CD8-positive, alpha-beta memory T cell (primary cell): ENCODE results near the gene ASZ1. TPM values are rescaled to one million over a fixed set of nuclear protein-coding genes. Genes with fewer than 3 reads are reported as not detected.

Source experiments
- CTCF ChIA-PET: fragments of 350-600 bp; sonication (Branson Sonifier 250); formaldehyde crosslinking; loops from one replicate; lab custom pipeline; 2021; ENCODE audit warnings: antibody characterized with exemption; lab: Charles Lee
- POLR2A ChIA-PET: fragments of 350-600 bp; sonication (Branson Sonifier 250); formaldehyde crosslinking; loops from one replicate; lab custom pipeline; 2021; ENCODE audit warnings: antibody characterized with exemption; lab: Charles Lee
- DNase-seq, 5 donors: peaks; one replicate each; pipeline versions ENCODE4 v3.0.0 to v3.0.0-alpha.2; 2020 to 2022; ENCODE audit warnings: mixed read lengths in 1 of 5
- H3K27ac ChIP-seq: one replicate; pipeline ENCODE4 v1.7.0; 2013; ENCODE audit warnings: low read depth, mild to moderate bottlenecking, low read length, moderate library complexity
- H3K27me3 ChIP-seq: 2 replicates; pipeline ENCODE4 v1.7.0; 2013; ENCODE audit warnings: low read length, mild to moderate bottlenecking; ENCODE audit not compliant: insufficient read depth, poor library complexity, severe bottlenecking
- H3K36me3 ChIP-seq: 2 replicates; pipeline ENCODE4 v1.7.0; 2013; ENCODE audit warnings: mild to moderate bottlenecking, low read length, moderate library complexity; ENCODE audit not compliant: insufficient read depth
- H3K4me1 ChIP-seq: 2 replicates; pipeline ENCODE4 v1.7.0; 2013; ENCODE audit warnings: mild to moderate bottlenecking, low read length, moderate library complexity; ENCODE audit not compliant: insufficient read depth
- H3K4me3 ChIP-seq: 2 replicates; pipeline ENCODE4 v1.7.0; 2013; ENCODE audit warnings: mild to moderate bottlenecking, low read length
- H3K9me3 ChIP-seq: 2 replicates; pipeline ENCODE4 v1.7.0; 2013; ENCODE audit warnings: mild to moderate bottlenecking, low read length
- H3K27ac Mint-ChIP-seq, 8 donors: one replicate each; pipeline ENCODE4 v1.8.0; 2020 to 2021; ENCODE audit warnings: mixed read lengths in 8 of 8, mild to moderate bottlenecking in 6 of 8, inconsistent platforms in 3 of 8, moderate library complexity in 3 of 8
- H3K27me3 Mint-ChIP-seq, 2 donors: one replicate each; pipeline ENCODE4 v1.8.0; 2020 to 2021; ENCODE audit warnings: mixed read lengths in 2 of 2, mild to moderate bottlenecking in 1 of 2, moderate library complexity in 1 of 2
- H3K36me3 Mint-ChIP-seq, 3 donors: one replicate each; pipeline ENCODE4 v1.8.0; 2020 to 2021; ENCODE audit warnings: mixed read lengths in 3 of 3, inconsistent platforms in 1 of 3, mild to moderate bottlenecking in 1 of 3
- H3K4me1 Mint-ChIP-seq, 3 donors: one replicate each; pipeline ENCODE4 v1.8.0; 2020 to 2021; ENCODE audit warnings: mixed read lengths in 3 of 3, inconsistent platforms in 1 of 3, mild to moderate bottlenecking in 1 of 3
- H3K4me3 Mint-ChIP-seq, 7 donors: one replicate each; pipeline ENCODE4 v1.8.0; 2020 to 2021; ENCODE audit warnings: mixed read lengths in 7 of 7, mild to moderate bottlenecking in 6 of 7, moderate library complexity in 4 of 7, inconsistent platforms in 2 of 7
- H3K9me3 Mint-ChIP-seq, 5 donors: one replicate each; pipeline ENCODE4 v1.8.0; 2020 to 2022; ENCODE audit warnings: mixed read lengths in 5 of 5, mild to moderate bottlenecking in 3 of 5, moderate library complexity in 2 of 5, inconsistent platforms in 1 of 5
- polyA plus RNA-seq: library from polyadenylated mRNA; unstranded; fragments of 300-500 nt; fragmentation: Illumina TruSeq; gene quantifications from one replicate; pipeline ENCODE4 v1.2.3, GENCODE V29; 2021
- total RNA-seq, 2 experiments: library from RNA; stranded (reverse); gene quantifications; one replicate each; pipeline ENCODE4 v1.2.3, GENCODE V29; 2021

The ASZ1 gene
- total and polyA plus RNA-seq, 3 experiments from 2014 or later, result not detected

DNA sequence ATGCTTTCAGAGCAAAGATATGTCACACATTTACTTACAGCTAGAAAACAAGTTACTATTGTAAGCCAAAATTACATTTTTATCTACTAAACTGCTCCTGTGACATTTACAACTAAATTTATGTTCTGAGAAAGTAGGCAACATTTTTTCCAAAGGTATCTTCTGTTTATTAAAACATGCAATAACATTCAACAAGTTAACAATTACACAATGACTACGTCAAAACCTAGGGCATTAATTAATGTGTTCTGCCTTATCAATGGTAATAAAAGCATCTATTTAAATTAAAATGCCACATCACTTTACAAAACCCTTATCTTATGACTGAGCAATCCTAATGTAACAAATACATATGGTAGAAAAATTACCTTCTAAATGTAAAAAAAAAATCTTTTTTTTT is 14.9 kb downstream of the ASZ1 start:
- ChIA-PET POLR2A (interaction anchor here (0.7 kb wide), 1 partner anchor 10 kb away, joined by 3 read pairs; no protein-coding TSS in a partner anchor), CTCF (no interaction called here)
- H3K27ac ChIP-seq, result no peak overlapping the region
- no peaks in the 10 kb centered on the region for H3K36me3 Mint-ChIP-seq
- H3K9me3 Mint-ChIP-seq, result no peaks in the 10 kb centered on the region
- no peaks in the 10 kb centered on the region for H3K4me1 ChIP-seq
- no peaks in the 10 kb centered on the region for H3K9me3 ChIP-seq
- no peak overlapping the region for H3K4me3 Mint-ChIP-seq
- H3K4me3 ChIP-seq, result no peak overlapping the region
- H3K27ac Mint-ChIP-seq, result no peak overlapping the region
- H3K27me3 ChIP-seq, result no peaks in the 10 kb centered on the region
- H3K4me1 Mint-ChIP-seq, result no peaks in the 10 kb centered on the region
- peaks cover 0 to 3% of the 10 kb centered on the region in 2 donors for H3K27me3 Mint-ChIP-seq
- no peak for DNase-seq
- H3K36me3 ChIP-seq, result no peaks in the 10 kb centered on the region

DNA sequence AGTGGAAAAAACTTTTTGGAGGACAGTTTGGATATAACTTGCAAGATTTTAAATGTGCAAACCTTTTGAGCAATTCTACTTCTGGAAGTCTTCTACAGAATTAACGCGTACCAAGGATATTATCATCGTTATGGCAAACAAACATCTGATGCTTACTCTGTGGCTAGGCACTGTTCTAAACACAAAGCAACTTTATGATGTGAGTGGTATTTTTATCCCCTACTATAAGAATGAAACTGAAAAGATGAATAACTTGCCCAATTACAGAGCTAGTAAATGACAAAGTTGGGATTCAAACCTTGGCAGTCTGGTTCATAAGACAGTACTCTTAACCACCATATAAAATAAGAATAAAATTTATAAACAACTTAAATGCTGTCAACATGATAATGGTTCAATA is 15.8 kb downstream of the ASZ1 start:
- DNase-seq, result no peak
- Mint-ChIP-seq H3K4me3 (no peak overlapping the region), H3K27me3 (peaks cover 0 to 3% of the 10 kb centered on the region in 2 donors), H3K4me1 (no peaks in the 10 kb centered on the region), H3K9me3 (no peaks in the 10 kb centered on the region), H3K36me3 (no peaks in the 10 kb centered on the region), H3K27ac (no peak overlapping the region)
- Histone ChIP-seq H3K27me3 (no peaks in the 10 kb centered on the region), H3K4me1 (no peaks in the 10 kb centered on the region), H3K27ac (no peak overlapping the region), H3K4me3 (no peak overlapping the region), H3K9me3 (no peaks in the 10 kb centered on the region), H3K36me3 (no peaks in the 10 kb centered on the region)
- ChIA-PET POLR2A (no interaction called here), CTCF (no interaction called here)

DNA sequence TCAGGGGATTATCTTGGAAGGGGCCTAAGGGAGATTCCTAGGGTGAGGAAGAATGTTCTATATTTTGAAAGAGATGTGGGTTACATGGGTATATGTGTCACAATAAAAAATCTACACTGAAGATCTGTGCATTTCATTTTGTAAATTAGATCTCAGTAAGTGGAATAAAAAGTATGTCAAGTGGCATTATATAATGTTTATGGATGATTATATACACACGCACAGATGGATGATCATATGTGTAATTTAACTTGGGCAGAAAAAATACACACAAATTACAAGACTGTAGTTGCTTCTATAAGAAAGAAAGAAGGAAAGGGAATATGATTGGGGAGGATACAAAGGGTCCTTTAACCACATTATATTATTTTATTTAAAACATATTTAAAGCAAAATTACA is 18.5 kb downstream of the ASZ1 start:
- POLR2A ChIA-PET, result no interaction called here
- H3K4me1 Mint-ChIP-seq, result no peaks in the 10 kb centered on the region

DNA sequence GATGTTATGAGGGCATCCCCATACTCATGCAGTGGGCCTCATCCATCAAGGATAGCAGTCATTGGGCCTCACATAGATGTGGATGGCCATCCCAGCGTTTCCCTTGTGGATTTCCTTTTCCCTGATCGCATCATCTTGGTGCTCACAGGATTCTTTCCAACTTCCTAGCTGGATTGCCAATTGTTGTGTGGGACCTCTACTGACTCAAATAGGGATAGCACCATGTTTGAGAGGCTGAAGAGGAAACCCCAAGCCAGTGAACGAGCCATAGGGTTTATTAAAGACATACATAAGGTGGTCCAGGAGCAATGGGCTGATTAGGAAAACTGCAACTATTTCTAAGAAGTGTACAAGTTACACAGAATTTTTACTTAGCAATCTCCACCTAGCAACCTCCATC is 21.8 kb downstream of the ASZ1 start:
- Mint-ChIP-seq H3K4me1 (no peaks in the 10 kb centered on the region), H3K9me3 (peaks cover 0 to 2% (median 0%) of the 10 kb centered on the region in 5 donors), H3K27ac (no peak overlapping the region), H3K4me3 (no peak overlapping the region), H3K27me3 (no peaks in the 10 kb centered on the region), H3K36me3 (no peaks in the 10 kb centered on the region)
- H3K4me3 ChIP-seq, result no peak overlapping the region
- no peaks in the 10 kb centered on the region for H3K27me3 ChIP-seq
- H3K9me3 ChIP-seq, result no peaks in the 10 kb centered on the region
- ChIA-PET CTCF (no interaction called here), POLR2A (no interaction called here)
- no peak for DNase-seq
- no peak overlapping the region for H3K27ac ChIP-seq
- no peaks in the 10 kb centered on the region for H3K36me3 ChIP-seq
- no peaks in the 10 kb centered on the region for H3K4me1 ChIP-seq

More for the DNA sequence above, 18.5 kb downstream of the ASZ1 start:
- DNase-seq, result no peak
- no peaks in the 10 kb centered on the region for H3K36me3 Mint-ChIP-seq
- H3K27me3 ChIP-seq, result no peaks in the 10 kb centered on the region
- no peak overlapping the region for H3K27ac Mint-ChIP-seq
- no peak overlapping the region for H3K27ac ChIP-seq
- H3K27me3 Mint-ChIP-seq, result no peaks in the 10 kb centered on the region
- no peaks in the 10 kb centered on the region for H3K36me3 ChIP-seq
- peaks cover 0 to 2% (median 0%) of the 10 kb centered on the region in 5 donors for H3K9me3 Mint-ChIP-seq
- H3K4me1 ChIP-seq, result no peaks in the 10 kb centered on the region
- no peaks in the 10 kb centered on the region for H3K9me3 ChIP-seq
- H3K4me3 Mint-ChIP-seq, result no peak overlapping the region
- CTCF ChIA-PET, result no interaction called here
- H3K4me3 ChIP-seq, result no peak overlapping the region

DNA sequence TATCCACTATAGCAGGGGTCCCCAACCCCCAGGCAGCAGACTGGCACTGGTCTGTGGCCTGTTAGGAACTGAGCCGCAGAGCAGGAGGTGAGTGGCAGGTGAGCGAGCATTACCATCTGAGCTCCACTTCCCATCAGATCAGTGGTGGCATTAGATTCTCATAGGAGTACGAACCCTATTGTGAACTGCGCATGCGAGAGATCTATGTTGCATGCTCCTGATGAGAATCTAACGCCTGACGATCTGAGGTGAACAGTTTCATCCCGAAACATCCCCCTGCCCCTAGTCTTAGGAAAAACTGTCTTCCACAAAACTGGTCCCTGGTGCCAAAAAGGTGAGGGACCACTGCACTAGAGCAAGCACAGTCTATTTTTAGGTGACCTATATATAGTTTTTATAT is 23.6 kb downstream of the ASZ1 start:
- no peak overlapping the region for H3K27ac ChIP-seq
- no peak for DNase-seq
- POLR2A ChIA-PET, result no interaction called here
- H3K4me3 ChIP-seq, result no peak overlapping the region
- CTCF ChIA-PET, result no interaction called here
- Mint-ChIP-seq H3K4me3 (no peak overlapping the region), H3K27ac (no peak overlapping the region), H3K36me3 (no peaks in the 10 kb centered on the region), H3K27me3 (no peaks in the 10 kb centered on the region), H3K9me3 (peaks cover 0 to 2% (median 0%) of the 10 kb centered on the region in 5 donors), H3K4me1 (no peaks in the 10 kb centered on the region)
- no peaks in the 10 kb centered on the region for H3K27me3 ChIP-seq
- no peaks in the 10 kb centered on the region for H3K36me3 ChIP-seq
- no peaks in the 10 kb centered on the region for H3K4me1 ChIP-seq
- H3K9me3 ChIP-seq, result no peaks in the 10 kb centered on the region

DNA sequence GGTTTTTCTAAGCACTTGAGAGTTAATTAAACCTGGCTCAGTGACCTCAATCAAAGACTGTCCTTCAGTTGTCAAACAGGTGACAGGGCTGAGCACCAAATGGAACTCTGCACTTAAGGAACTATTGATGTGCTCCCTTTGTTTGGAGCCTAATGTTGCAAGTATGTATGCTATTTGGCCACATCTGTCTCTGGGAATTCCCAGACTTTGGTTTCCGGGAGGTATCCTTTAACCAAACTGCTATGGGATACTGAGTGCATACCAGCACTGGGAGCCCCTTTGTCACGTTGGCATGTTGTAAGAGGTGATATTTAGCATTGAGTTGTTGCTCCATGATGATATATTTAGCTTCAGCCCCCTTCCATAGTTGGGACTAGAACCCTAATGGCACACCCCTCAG is 25.2 kb downstream of the ASZ1 start:
- H3K27ac ChIP-seq, result no peak overlapping the region
- Mint-ChIP-seq H3K36me3 (no peaks in the 10 kb centered on the region), H3K9me3 (peaks cover 0 to 2% (median 0%) of the 10 kb centered on the region in 5 donors), H3K4me1 (no peaks in the 10 kb centered on the region), H3K27me3 (no peaks in the 10 kb centered on the region), H3K27ac (no peak overlapping the region), H3K4me3 (no peak overlapping the region)
- H3K4me3 ChIP-seq, result no peak overlapping the region
- ChIA-PET POLR2A (no interaction called here), CTCF (no interaction called here)
- no peak for DNase-seq
- H3K36me3 ChIP-seq, result no peaks in the 10 kb centered on the region
- no peaks in the 10 kb centered on the region for H3K9me3 ChIP-seq
- no peaks in the 10 kb centered on the region for H3K4me1 ChIP-seq
- no peaks in the 10 kb centered on the region for H3K27me3 ChIP-seq

DNA sequence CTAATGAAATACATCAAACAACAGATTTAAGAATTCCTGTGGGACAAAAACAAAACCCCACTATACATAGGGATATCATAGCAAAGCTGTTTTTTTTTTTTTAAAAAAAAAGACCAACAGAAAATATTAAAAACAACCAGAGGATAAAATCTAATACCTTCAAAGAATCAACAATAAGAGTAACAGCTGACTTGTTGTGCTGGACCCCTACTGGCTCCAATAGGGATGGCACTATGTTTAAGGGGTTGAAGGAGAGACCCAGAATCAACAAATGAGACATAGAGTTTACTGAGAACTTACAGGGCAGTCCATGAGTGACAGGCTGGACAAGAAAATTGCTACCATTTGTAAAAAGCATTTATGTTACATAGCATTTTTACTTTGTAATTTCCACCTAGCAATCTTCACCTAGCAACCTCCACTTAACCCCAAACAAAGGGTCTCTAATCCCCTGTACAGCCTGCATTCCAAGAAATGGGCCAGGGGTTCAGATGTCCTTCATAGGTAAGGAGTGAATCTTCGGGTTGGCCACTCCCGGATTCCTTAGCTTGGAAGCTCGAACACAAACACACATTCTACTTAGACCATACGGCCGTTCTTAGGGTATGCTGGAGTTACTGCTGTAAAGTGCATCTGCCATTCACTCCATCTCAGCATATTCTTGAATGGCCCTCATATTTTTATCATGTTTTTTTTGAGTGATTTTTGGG is 25.8 kb downstream of the ASZ1 start:
- Histone ChIP-seq H3K4me3 (no peak overlapping the region), H3K36me3 (no peaks in the 10 kb centered on the region), H3K27ac (no peak overlapping the region), H3K4me1 (no peaks in the 10 kb centered on the region), H3K27me3 (no peaks in the 10 kb centered on the region), H3K9me3 (no peaks in the 10 kb centered on the region)
- H3K9me3 Mint-ChIP-seq, result peaks cover 0 to 2% (median 0%) of the 10 kb centered on the region in 5 donors
- H3K4me1 Mint-ChIP-seq, result no peaks in the 10 kb centered on the region
- peaks cover 0 to 1% of the 10 kb centered on the region in 2 donors for H3K27me3 Mint-ChIP-seq
- DNase-seq, result no peak
- CTCF ChIA-PET, result no interaction called here
- POLR2A ChIA-PET, result no interaction called here
- H3K27ac Mint-ChIP-seq, result no peak overlapping the region
- no peak overlapping the region for H3K4me3 Mint-ChIP-seq
- no peaks in the 10 kb centered on the region for H3K36me3 Mint-ChIP-seq

DNA sequence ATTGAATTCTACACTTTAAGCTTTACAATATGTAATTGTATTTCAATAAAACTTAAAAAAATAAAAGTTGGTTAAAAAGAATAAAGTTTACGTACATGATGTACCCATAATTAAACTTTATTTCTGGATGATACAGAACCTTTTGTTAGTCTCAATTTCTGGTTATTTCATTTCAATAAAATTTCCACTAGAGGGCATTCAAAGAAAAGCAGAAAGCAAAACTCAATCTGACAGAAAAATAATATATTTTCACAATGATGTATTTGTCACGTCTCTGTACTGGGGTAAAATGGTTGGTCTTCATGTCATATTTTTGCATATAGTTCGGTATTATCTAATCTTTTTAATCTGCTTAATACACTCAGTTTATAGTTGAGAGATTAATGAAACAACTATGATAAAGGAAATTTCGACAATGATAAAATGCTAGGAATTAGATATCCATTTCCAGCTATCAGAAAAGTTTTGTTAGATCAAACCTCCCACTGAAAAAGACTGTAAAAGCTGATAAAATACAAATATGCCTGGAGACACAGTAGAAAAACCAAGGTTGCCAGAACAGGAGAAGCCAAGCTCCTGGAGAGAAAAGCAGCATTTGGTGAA is 27.4 kb downstream of the ASZ1 start:
- no peaks in the 10 kb centered on the region for H3K27me3 ChIP-seq
- Mint-ChIP-seq H3K27me3 (peaks cover 0 to 1% of the 10 kb centered on the region in 2 donors), H3K27ac (no peak overlapping the region), H3K36me3 (no peaks in the 10 kb centered on the region), H3K4me1 (no peaks in the 10 kb centered on the region), H3K9me3 (no peaks in the 10 kb centered on the region), H3K4me3 (no peak overlapping the region)
- no peak overlapping the region for H3K27ac ChIP-seq
- no peaks in the 10 kb centered on the region for H3K36me3 ChIP-seq
- CTCF ChIA-PET, result no interaction called here
- H3K4me3 ChIP-seq, result no peak overlapping the region
- POLR2A ChIA-PET, result no interaction called here
- no peaks in the 10 kb centered on the region for H3K4me1 ChIP-seq
- no peaks in the 10 kb centered on the region for H3K9me3 ChIP-seq
- DNase-seq, result no peak
